ENCODE data around the gene DNASE1L1.

DNASE1L1 gene

GRCh38 chrX:154435171-154435733, 26.2 kb upstream of the DNASE1L1 start:
- no peak overlapping the region for H3K27ac ChIP-seq (ENCODE audit: low read depth, low read length)
- H3K9ac ChIP-seq (ENCODE audit: low read depth, low read length), result no peak overlapping the region
- H3K4me1 ChIP-seq (ENCODE audit: control insufficient read depth, insufficient read depth, low read length), result no peaks in the 10 kb centered on the region
- H3K36me3 ChIP-seq (ENCODE audit: control insufficient read depth, insufficient read depth, low read length), result peaks cover 45% of the 10 kb centered on the region
- no peak overlapping the region for H3K4me3 ChIP-seq (ENCODE audit: low read depth, low read length)
- H3K27me3 ChIP-seq (ENCODE audit: control insufficient read depth, insufficient read depth, low read length), result no peaks in the 10 kb centered on the region
- H3K9me3 ChIP-seq (ENCODE audit: control insufficient read depth, insufficient read depth, low read length), result peaks cover 47% of the 10 kb centered on the region

DNA sequence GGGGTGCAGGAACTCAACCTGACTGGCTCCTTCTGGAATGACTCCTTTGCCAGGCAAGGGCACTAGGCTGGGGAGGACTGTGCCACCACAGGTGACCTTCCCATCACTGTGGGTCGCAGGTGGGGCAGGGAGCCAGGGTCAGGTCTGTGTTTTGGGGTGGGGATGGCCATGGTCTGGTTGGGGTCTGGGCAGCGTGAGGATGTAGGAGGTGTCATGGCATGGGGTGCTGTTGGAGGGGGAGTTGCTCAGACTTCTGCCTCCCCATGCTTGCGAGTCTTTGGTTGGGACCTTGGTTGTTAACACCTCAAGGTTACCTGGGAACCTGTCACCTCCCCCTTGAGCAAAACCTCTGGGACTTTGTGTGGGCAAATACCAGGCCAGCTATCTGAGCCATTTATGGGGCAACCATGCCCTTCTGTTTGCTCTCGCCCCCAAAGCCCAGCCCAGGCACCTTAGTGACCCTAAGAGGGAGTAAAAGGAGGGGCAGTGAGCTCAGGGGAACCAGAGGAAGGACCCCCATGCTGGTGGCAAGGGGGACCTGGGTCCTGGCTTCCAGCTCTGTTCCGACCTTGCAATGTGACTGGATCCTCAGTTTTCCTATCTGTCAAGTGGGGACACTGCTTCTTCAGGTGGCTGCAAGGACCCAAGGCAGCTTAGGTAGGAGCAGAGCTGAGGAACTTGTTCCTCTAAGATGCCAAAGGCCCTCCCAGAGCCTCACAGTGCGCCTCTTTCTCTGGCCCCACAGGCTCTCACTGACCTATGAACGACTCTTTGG, 25.5 kb upstream of the DNASE1L1 start:
- no peaks in the 10 kb centered on the region for H3K4me1 ChIP-seq (ENCODE audit: control insufficient read depth, insufficient read depth, low read length)
- peaks cover 45% of the 10 kb centered on the region for H3K9me3 ChIP-seq (ENCODE audit: control insufficient read depth, insufficient read depth, low read length)
- no peak overlapping the region for H3K4me3 ChIP-seq (ENCODE audit: low read depth, low read length)
- H3K27me3 ChIP-seq (ENCODE audit: control insufficient read depth, insufficient read depth, low read length), result no peaks in the 10 kb centered on the region
- H3K9ac ChIP-seq (ENCODE audit: low read depth, low read length), result no peak overlapping the region
- H3K27ac ChIP-seq (ENCODE audit: low read depth, low read length), result no peak overlapping the region
- peaks cover 39% of the 10 kb centered on the region for H3K36me3 ChIP-seq (ENCODE audit: control insufficient read depth, insufficient read depth, low read length)

DNA sequence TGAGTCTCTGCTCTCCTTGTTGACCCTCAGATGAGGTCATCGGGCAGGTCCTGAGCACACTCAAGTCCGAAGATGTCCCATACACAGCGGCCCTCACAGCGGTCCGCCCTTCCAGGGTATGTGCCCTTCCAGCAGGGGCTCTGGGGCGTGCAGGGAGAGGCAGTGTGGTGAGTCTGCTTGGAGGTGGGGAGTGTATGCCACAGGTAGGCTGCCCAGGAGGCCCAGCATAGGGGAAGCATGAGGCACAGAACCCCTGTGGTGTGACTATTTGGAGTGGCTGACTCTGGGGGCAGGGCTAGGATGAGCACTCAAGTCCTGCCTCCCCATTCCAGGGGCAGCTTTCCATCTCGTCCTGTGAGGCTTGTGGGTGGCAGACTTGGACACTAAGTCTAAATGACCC, 24.6 kb upstream of the DNASE1L1 start:
- H3K4me3 ChIP-seq (ENCODE audit: low read depth, low read length), result no peak overlapping the region
- H3K27me3 ChIP-seq (ENCODE audit: control insufficient read depth, insufficient read depth, low read length), result no peaks in the 10 kb centered on the region
- H3K27ac ChIP-seq (ENCODE audit: low read depth, low read length), result no peak overlapping the region
- peaks cover 33% of the 10 kb centered on the region for H3K36me3 ChIP-seq (ENCODE audit: control insufficient read depth, insufficient read depth, low read length)
- no peak overlapping the region for H3K9ac ChIP-seq (ENCODE audit: low read depth, low read length)
- H3K4me1 ChIP-seq (ENCODE audit: control insufficient read depth, insufficient read depth, low read length), result peaks cover 3% of the 10 kb centered on the region; the same call in 1 of the 2 replicates
- peaks cover 44% of the 10 kb centered on the region for H3K9me3 ChIP-seq (ENCODE audit: control insufficient read depth, insufficient read depth, low read length)

DNA sequence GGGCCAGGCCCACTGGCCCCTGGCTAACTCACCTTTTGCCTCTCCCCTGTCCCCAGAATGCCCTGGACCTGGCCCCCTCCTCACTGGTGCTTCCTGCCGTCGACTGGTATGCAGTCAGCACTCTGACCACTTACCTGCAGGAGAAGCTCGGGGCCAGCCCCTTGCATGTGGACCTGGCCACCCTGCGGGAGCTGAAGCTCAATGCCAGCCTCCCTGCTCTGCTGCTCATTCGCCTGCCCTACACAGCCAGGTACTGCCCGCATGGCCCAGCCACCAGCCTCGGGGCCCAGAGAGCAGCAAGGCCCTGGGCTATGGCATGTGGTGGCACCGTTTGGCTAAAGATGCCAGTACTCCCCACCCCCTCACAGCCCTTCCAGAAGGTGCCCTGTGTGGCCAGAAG, 23.2 kb upstream of the DNASE1L1 start:
- Histone ChIP-seq H3K36me3 (ENCODE audit: control insufficient read depth, insufficient read depth, low read length) (peaks cover 29% of the 10 kb centered on the region), H3K9ac (ENCODE audit: low read depth, low read length) (no peak overlapping the region), H3K9me3 (ENCODE audit: control insufficient read depth, insufficient read depth, low read length) (peaks cover 37% of the 10 kb centered on the region), H3K27me3 (ENCODE audit: control insufficient read depth, insufficient read depth, low read length) (no peaks in the 10 kb centered on the region), H3K4me1 (ENCODE audit: control insufficient read depth, insufficient read depth, low read length) (peaks cover 3% of the 10 kb centered on the region; the same call in 1 of the 2 replicates), H3K27ac (ENCODE audit: low read depth, low read length) (no peak overlapping the region), H3K4me3 (ENCODE audit: low read depth, low read length) (no peak overlapping the region)

GRCh38 chrX:154431341-154431740, 22.3 kb upstream of the DNASE1L1 start:
- Histone ChIP-seq H3K27me3 (ENCODE audit: control insufficient read depth, insufficient read depth, low read length) (no peaks in the 10 kb centered on the region), H3K36me3 (ENCODE audit: control insufficient read depth, insufficient read depth, low read length) (peaks cover 29% of the 10 kb centered on the region), H3K9ac (ENCODE audit: low read depth, low read length) (no peak overlapping the region), H3K27ac (ENCODE audit: low read depth, low read length) (no peak overlapping the region), H3K4me3 (ENCODE audit: low read depth, low read length) (no peak overlapping the region), H3K9me3 (ENCODE audit: control insufficient read depth, insufficient read depth, low read length) (peaks cover 37% of the 10 kb centered on the region), H3K4me1 (ENCODE audit: control insufficient read depth, insufficient read depth, low read length) (peaks cover 3% of the 10 kb centered on the region; the same call in 1 of the 2 replicates)

- H3K27me3 ChIP-seq (ENCODE audit: control insufficient read depth, insufficient read depth, low read length), result no peaks in the 10 kb centered on the region
- peaks cover 37% of the 10 kb centered on the region for H3K9me3 ChIP-seq (ENCODE audit: control insufficient read depth, insufficient read depth, low read length)
- peaks cover 3% of the 10 kb centered on the region; the same call in 1 of the 2 replicates for H3K4me1 ChIP-seq (ENCODE audit: control insufficient read depth, insufficient read depth, low read length)
- no peak overlapping the region for H3K9ac ChIP-seq (ENCODE audit: low read depth, low read length)
- H3K4me3 ChIP-seq (ENCODE audit: low read depth, low read length), result no peak overlapping the region
- peaks cover 29% of the 10 kb centered on the region for H3K36me3 ChIP-seq (ENCODE audit: control insufficient read depth, insufficient read depth, low read length)
- H3K27ac ChIP-seq (ENCODE audit: low read depth, low read length), result no peak overlapping the region
Observed at GRCh38 chrX:154430916-154431315, 21.9 kb upstream of the DNASE1L1 start.

- Histone ChIP-seq H3K9me3 (ENCODE audit: control insufficient read depth, insufficient read depth, low read length) (peaks cover 37% of the 10 kb centered on the region), H3K4me3 (ENCODE audit: low read depth, low read length) (no peak overlapping the region), H3K4me1 (ENCODE audit: control insufficient read depth, insufficient read depth, low read length) (peaks cover 3% of the 10 kb centered on the region; the same call in 1 of the 2 replicates), H3K36me3 (ENCODE audit: control insufficient read depth, insufficient read depth, low read length) (peaks cover 29% of the 10 kb centered on the region), H3K27me3 (ENCODE audit: control insufficient read depth, insufficient read depth, low read length) (no peaks in the 10 kb centered on the region), H3K27ac (ENCODE audit: low read depth, low read length) (no peak overlapping the region), H3K9ac (ENCODE audit: low read depth, low read length) (no peak overlapping the region)
Observed at GRCh38 chrX:154430479-154430878, 21.4 kb upstream of the DNASE1L1 start.

- H3K27ac ChIP-seq (ENCODE audit: low read depth, low read length), result no peak overlapping the region
- no peak overlapping the region for H3K9ac ChIP-seq (ENCODE audit: low read depth, low read length)
- H3K4me3 ChIP-seq (ENCODE audit: low read depth, low read length), result peak overlapping the region; percentile 71
- H3K36me3 ChIP-seq (ENCODE audit: control insufficient read depth, insufficient read depth, low read length), result peaks cover 23% of the 10 kb centered on the region
- peaks cover 36% of the 10 kb centered on the region for H3K9me3 ChIP-seq (ENCODE audit: control insufficient read depth, insufficient read depth, low read length)
- H3K4me1 ChIP-seq (ENCODE audit: control insufficient read depth, insufficient read depth, low read length), result peaks cover 3% of the 10 kb centered on the region; the same call in 1 of the 2 replicates
- H3K27me3 ChIP-seq (ENCODE audit: control insufficient read depth, insufficient read depth, low read length), result no peaks in the 10 kb centered on the region
Observed at GRCh38 chrX:154429711-154430110, 20.7 kb upstream of the DNASE1L1 start.

DNA sequence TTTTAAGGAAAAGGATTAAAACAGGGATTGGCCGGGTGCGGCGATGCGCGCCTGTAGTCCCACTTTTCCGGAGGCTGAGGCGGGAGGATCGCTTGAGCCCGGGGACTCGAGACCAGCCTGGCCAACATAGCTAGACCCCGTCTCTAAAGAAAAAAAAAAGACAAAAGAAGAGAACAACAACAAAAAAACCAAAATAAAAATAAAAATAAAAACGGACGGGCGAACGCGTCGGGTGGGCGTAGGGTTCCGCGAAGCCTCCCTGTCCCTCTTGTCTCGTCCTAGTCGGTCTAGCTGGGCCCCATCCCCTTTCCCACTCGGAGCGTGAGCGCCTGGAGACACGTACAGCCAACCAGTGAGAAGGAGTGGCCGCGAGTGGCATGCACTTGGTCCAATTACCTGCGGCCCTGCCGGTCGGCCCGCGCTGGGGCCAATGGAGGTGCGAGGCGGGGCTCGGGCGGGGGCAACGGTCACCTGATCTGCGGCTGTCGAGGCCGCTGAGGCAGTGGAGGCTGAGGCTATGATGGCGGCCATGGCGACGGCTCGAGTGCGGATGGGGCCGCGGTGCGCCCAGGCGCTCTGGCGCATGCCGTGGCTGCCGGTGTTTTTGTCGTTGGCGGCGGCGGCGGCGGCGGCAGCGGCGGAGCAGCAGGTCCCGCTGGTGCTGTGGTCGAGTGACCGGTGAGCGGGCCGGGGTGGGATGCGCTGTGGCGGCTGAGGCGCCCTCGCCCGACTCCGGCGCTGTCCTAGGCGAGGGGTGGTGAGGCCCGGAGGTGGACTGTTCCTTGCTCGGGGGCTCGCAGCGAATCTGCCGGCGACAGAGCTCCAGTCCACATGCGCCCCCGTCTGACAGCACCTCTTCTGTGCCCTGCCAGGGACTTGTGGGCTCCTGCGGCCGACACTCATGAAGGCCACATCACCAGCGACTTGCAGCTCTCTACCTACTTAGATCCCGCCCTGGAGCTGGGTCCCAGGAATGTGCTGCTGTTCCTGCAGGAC, 19.4 kb upstream of the DNASE1L1 start, which contains the start of gene ATP6AP1:
ATP6AP1 (plus strand) TSS at position 502 of the 996 bp plus-strand sequence; CDS start at position 518, 16 bp downstream.
- Histone ChIP-seq H3K36me3 (ENCODE audit: control insufficient read depth, insufficient read depth, low read length) (peaks cover 13% of the 10 kb centered on the region; the same call in 1 of the 2 replicates), H3K4me1 (ENCODE audit: control insufficient read depth, insufficient read depth, low read length) (peaks cover 3% of the 10 kb centered on the region; the same call in 1 of the 2 replicates), H3K27ac (ENCODE audit: low read depth, low read length) (peak within 1 kb of the TSS; percentile 20), H3K4me3 (ENCODE audit: low read depth, low read length) (peak within 1 kb of the TSS; percentile 71), H3K9me3 (ENCODE audit: control insufficient read depth, insufficient read depth, low read length) (peaks cover 32% of the 10 kb centered on the region), H3K9ac (ENCODE audit: low read depth, low read length) (no peak within 1 kb of the TSS; the same call in 1 of the 2 replicates), H3K27me3 (ENCODE audit: control insufficient read depth, insufficient read depth, low read length) (no peaks in the 10 kb centered on the region)

- H3K9me3 ChIP-seq (ENCODE audit: control insufficient read depth, insufficient read depth, low read length), result peaks cover 23% of the 10 kb centered on the region
- no peak overlapping the region for H3K4me3 ChIP-seq (ENCODE audit: low read depth, low read length)
- H3K27ac ChIP-seq (ENCODE audit: low read depth, low read length), result no peak overlapping the region
- no peaks in the 10 kb centered on the region for H3K27me3 ChIP-seq (ENCODE audit: control insufficient read depth, insufficient read depth, low read length)
- H3K36me3 ChIP-seq (ENCODE audit: control insufficient read depth, insufficient read depth, low read length), result 0 out of 2 replicates have a peak, but pooled peaks cover 5% of the 10 kb centered on the region
- H3K9ac ChIP-seq (ENCODE audit: low read depth, low read length), result no peak overlapping the region
- peaks cover 3% of the 10 kb centered on the region; the same call in 1 of the 2 replicates for H3K4me1 ChIP-seq (ENCODE audit: control insufficient read depth, insufficient read depth, low read length)
Observed at GRCh38 chrX:154426916-154427770, 18.1 kb upstream of the DNASE1L1 start.
